WERI-Rb-1 (cell line): Measurements from ENCODE around the gene CCDC85A.

Experiments used
- DNase-seq: peaks from one replicate; pipeline ENCODE4 v3.0.0-alpha.2; 2020
- H3K27ac ChIP-seq: fragments of 250-450 bp; sonication (Bioruptor Pico); 2 replicates; pipeline ENCODE4 v1.5.1; 2020; ENCODE audit warnings: mild to moderate bottlenecking, moderate library complexity
- H3K27me3 ChIP-seq: fragments of 250-450 bp; sonication (Bioruptor Pico); 2 replicates; pipeline ENCODE4 v1.5.1; 2021; ENCODE audit warnings: mild to moderate bottlenecking, low read depth, moderate library complexity; ENCODE audit not compliant: insufficient read depth, severe bottlenecking
- H3K36me3 ChIP-seq: fragments of 250-450 bp; sonication (Bioruptor Pico); 2 replicates; pipeline ENCODE4 v1.5.1; 2020; ENCODE audit warnings: mild to moderate bottlenecking, moderate library complexity
- H3K4me3 ChIP-seq: 2 replicates; pipeline ENCODE4 v1.5.1; 2011; ENCODE audit warnings: low read depth, mild to moderate bottlenecking, control low read depth, low read length
- H3K9me3 ChIP-seq: fragments of 250-450 bp; sonication (Bioruptor Pico); 2 replicates; pipeline ENCODE4 v1.5.1; 2021; ENCODE audit warnings: mild to moderate bottlenecking, moderate library complexity; ENCODE audit not compliant: severe bottlenecking
- TF ChIP-seq, protein P1 (sequence below): IDR thresholded peaks from 2 replicates; pipeline ENCODE4 v1.5.1; 2011; ENCODE audit warnings: low read depth, mild to moderate bottlenecking, control low read depth, inconsistent platforms, low read length

CCDC85A gene

GRCh38 chr2:56364902-56365301 lies 181.1 kb downstream of the CCDC85A start:
- no peaks in the 10 kb centered on the region for H3K27me3 ChIP-seq
- no peaks in the 10 kb centered on the region for H3K36me3 ChIP-seq
- no peak overlapping the region for H3K4me3 ChIP-seq
- no peaks in the 10 kb centered on the region for H3K9me3 ChIP-seq
- no peak for DNase-seq
- no peak overlapping the region for H3K27ac ChIP-seq
- TF ChIP-seq, protein P1, sequence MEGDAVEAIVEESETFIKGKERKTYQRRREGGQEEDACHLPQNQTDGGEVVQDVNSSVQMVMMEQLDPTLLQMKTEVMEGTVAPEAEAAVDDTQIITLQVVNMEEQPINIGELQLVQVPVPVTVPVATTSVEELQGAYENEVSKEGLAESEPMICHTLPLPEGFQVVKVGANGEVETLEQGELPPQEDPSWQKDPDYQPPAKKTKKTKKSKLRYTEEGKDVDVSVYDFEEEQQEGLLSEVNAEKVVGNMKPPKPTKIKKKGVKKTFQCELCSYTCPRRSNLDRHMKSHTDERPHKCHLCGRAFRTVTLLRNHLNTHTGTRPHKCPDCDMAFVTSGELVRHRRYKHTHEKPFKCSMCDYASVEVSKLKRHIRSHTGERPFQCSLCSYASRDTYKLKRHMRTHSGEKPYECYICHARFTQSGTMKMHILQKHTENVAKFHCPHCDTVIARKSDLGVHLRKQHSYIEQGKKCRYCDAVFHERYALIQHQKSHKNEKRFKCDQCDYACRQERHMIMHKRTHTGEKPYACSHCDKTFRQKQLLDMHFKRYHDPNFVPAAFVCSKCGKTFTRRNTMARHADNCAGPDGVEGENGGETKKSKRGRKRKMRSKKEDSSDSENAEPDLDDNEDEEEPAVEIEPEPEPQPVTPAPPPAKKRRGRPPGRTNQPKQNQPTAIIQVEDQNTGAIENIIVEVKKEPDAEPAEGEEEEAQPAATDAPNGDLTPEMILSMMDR, result no peak

- H3K27ac ChIP-seq, result no peak overlapping the region
- TF ChIP-seq, protein P1, result no peak
- H3K4me3 ChIP-seq, result no peak overlapping the region
- no peaks in the 10 kb centered on the region for H3K27me3 ChIP-seq
- H3K9me3 ChIP-seq, result no peaks in the 10 kb centered on the region
- no peaks in the 10 kb centered on the region for H3K36me3 ChIP-seq
- no peak for DNase-seq
These were observed 185.5 kb downstream of the CCDC85A start for GRCh38 chr2:56369316-56369715.

- TF ChIP-seq, protein P1, result no peak
- H3K27ac ChIP-seq, result no peak overlapping the region
- H3K4me3 ChIP-seq, result no peak overlapping the region
- H3K9me3 ChIP-seq, result no peaks in the 10 kb centered on the region
- DNase-seq, result no peak
- no peaks in the 10 kb centered on the region for H3K36me3 ChIP-seq
- no peaks in the 10 kb centered on the region for H3K27me3 ChIP-seq
These were observed 188.4 kb downstream of the CCDC85A start for GRCh38 chr2:56372071-56372656.

DNA sequence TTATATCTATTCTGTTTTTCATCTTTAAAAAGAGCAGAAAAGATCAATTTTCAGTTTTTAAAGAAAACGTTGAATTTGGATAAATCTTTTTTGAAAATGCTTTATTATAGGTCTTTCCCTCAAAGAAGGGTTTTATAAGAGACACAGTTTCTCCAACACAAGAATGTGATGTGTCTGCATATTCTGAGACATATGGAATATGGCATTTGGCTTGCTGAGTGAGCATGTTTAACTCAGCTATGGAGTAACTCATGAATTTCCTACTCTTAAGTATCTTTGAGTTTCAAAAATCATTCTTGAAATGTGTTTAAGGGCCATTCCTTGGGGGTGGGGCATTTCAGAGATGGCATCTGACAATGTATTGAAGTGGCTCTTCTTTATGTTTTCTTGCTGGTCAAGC lies 191.5 kb downstream of the CCDC85A start:
- H3K36me3 ChIP-seq, result no peaks in the 10 kb centered on the region
- no peak overlapping the region for H3K27ac ChIP-seq
- no peak for DNase-seq
- H3K9me3 ChIP-seq, result no peaks in the 10 kb centered on the region
- TF ChIP-seq, protein P1, result no peak
- no peak overlapping the region for H3K4me3 ChIP-seq
- no peaks in the 10 kb centered on the region for H3K27me3 ChIP-seq

- no peaks in the 10 kb centered on the region for H3K9me3 ChIP-seq
- no peaks in the 10 kb centered on the region for H3K27me3 ChIP-seq
- TF ChIP-seq, protein P1, result no peak
- no peak overlapping the region for H3K27ac ChIP-seq
- H3K36me3 ChIP-seq, result no peaks in the 10 kb centered on the region
- DNase-seq, result no peak
- no peak overlapping the region for H3K4me3 ChIP-seq
These were observed 193.2 kb downstream of the CCDC85A start for GRCh38 chr2:56376699-56377665.
